GM12878 (cell line): Measurements from ENCODE around the gene MAFB.

ENCODE experiments used
- CTCF ChIP-seq, 3 experiments: IDR thresholded peaks in 2 of 3; conservative IDR thresholded peaks in 1 of 3; 2 replicates each; pipeline ENCODE4 v1.5.1; 2011; ENCODE audit warnings: low read depth in 3 of 3, low read length in 3 of 3, mild to moderate bottlenecking in 3 of 3, control low read depth in 2 of 3, moderate library complexity in 2 of 3, inconsistent platforms in 1 of 3, mixed read lengths in 1 of 3; ENCODE audit not compliant: control insufficient read depth in 2 of 3, insufficient read depth in 1 of 3; ENCODE audit errors: extremely low read depth in 1 of 3
- YY1 ChIP-seq: IDR thresholded peaks from 2 replicates; pipeline ENCODE4 v1.6.1; 2011; ENCODE audit warnings: low read depth, mild to moderate bottlenecking, low read length
- ZBED1 ChIP-seq: IDR thresholded peaks from 2 replicates; pipeline ENCODE4 v1.6.1; 2016; ENCODE audit warnings: borderline replicate concordance

GRCh38 chr20:40643891-40644290 lies 45.1 kb downstream of the MAFB start:
- TF ChIP-seq CTCF (IDR thresholded peaks at IDR 0.05 in 2 of 3, conservative IDR thresholded peaks at IDR 0.05 in 1 of 3; ENCODE audit: control insufficient read depth in 2 of 3, extremely low read depth in 1 of 3, insufficient read depth in 1 of 3, low read depth in 3 of 3, low read length in 3 of 3): no peak
- no peak for TF ChIP-seq ZBED1
- no peak for TF ChIP-seq YY1
